IMR-90 (cell line): ENCODE results near the gene SERINC3. TPM values are rescaled to one million over a fixed set of nuclear protein-coding genes. Genes with fewer than 3 reads are reported as not detected.

Experiments
- ATAC-seq: fragments of 200-7000 bp; cut with Tn5 transposase; 2 replicates; pipeline ENCODE4 v1.9.1; 2020; ENCODE audit warnings: low read depth, mild to moderate bottlenecking, moderate library complexity
- BruUV-seq: library from RNA; stranded (reverse); fragments of 400-500 nt; replicated peaks from 2 replicates; lab custom pipeline; 2021; lab: Mats Ljungman, UMichigan
- CTCF ChIA-PET: fragments of 300-600 bp; formaldehyde crosslinking; extraction: SDS; loops from one replicate; lab custom pipeline; 2021; ENCODE audit warnings: antibody characterized with exemption; lab: Yijun Ruan, JAX
- POLR2A ChIA-PET: fragments of 300-600 bp; sonication (Branson Sonifier 250); formaldehyde crosslinking; loops from one replicate; lab custom pipeline; 2022; ENCODE audit warnings: antibody characterized with exemption; ENCODE audit not compliant: unreplicated experiment; lab: Charles Lee
- DNase-seq: peaks from one replicate; pipeline ENCODE4 v3.0.0; 2013
- H2AFZ ChIP-seq: replicated peaks from 2 replicates; pipeline ENCODE3; 2013; ENCODE audit warnings: low read length, mild to moderate bottlenecking; ENCODE audit not compliant: poor library complexity
- H2AK5ac ChIP-seq: 2 replicates; pipeline ENCODE4 v1.6.1; 2013; ENCODE audit warnings: low read depth, low read length, inconsistent platforms
- H2AK9ac ChIP-seq: replicated peaks from 2 replicates; pipeline ENCODE3; 2013; ENCODE audit warnings: mild to moderate bottlenecking, low read depth, low read length, moderate library complexity; ENCODE audit not compliant: poor library complexity
- H2BK120ac ChIP-seq: 2 replicates; pipeline ENCODE4 v1.6.1; 2013; ENCODE audit warnings: low read depth, low read length, inconsistent platforms
- H2BK15ac ChIP-seq: 3 replicates; pipeline ENCODE4 v1.6.1; 2013; ENCODE audit warnings: low read depth, low read length, inconsistent platforms
- H2BK20ac ChIP-seq: 2 replicates; pipeline ENCODE4 v1.6.1; 2013; ENCODE audit warnings: low read depth, mild to moderate bottlenecking, inconsistent platforms, low read length, moderate library complexity
- H2BK5ac ChIP-seq: 2 replicates; pipeline ENCODE4 v1.6.1; 2013; ENCODE audit warnings: mild to moderate bottlenecking, low read depth, low read length, inconsistent platforms; ENCODE audit not compliant: poor library complexity, severe bottlenecking
- H3K14ac ChIP-seq: replicated peaks from 2 replicates; pipeline ENCODE4 v1.6.1; 2013; ENCODE audit warnings: low read depth, low read length, inconsistent platforms
- H3K18ac ChIP-seq: 2 replicates; pipeline ENCODE4 v1.6.1; 2013; ENCODE audit warnings: low read depth, low read length, control low read depth
- H3K23ac ChIP-seq: 2 replicates; pipeline ENCODE4 v1.6.1; 2013; ENCODE audit warnings: low read depth, low read length, inconsistent platforms
- H3K27ac ChIP-seq: 2 replicates; pipeline ENCODE4 v1.5.1; 2013; ENCODE audit warnings: mild to moderate bottlenecking, control low read depth, low read length; ENCODE audit not compliant: insufficient read depth
- H3K27me3 ChIP-seq: 2 replicates; pipeline ENCODE4 v1.6.1; 2013; ENCODE audit warnings: low read length; ENCODE audit not compliant: control insufficient read depth, insufficient read depth
- H3K36me3 ChIP-seq: 2 replicates; pipeline ENCODE4 v1.6.1; 2013; ENCODE audit warnings: low read length, mixed read lengths; ENCODE audit not compliant: control insufficient read depth, insufficient read depth
- H3K4ac ChIP-seq: 2 replicates; pipeline ENCODE4 v1.6.1; 2013; ENCODE audit warnings: low read depth, low read length, inconsistent platforms
- H3K4me1 ChIP-seq: 2 replicates; pipeline ENCODE4 v1.6.1; 2013; ENCODE audit warnings: low read length, mixed read lengths; ENCODE audit not compliant: control insufficient read depth, insufficient read depth
- H3K4me2 ChIP-seq: 2 replicates; pipeline ENCODE4 v1.6.1; 2013; ENCODE audit warnings: low read depth, mild to moderate bottlenecking, control low read depth, low read length, moderate library complexity
- H3K4me3 ChIP-seq: 2 replicates; pipeline ENCODE4 v1.5.1; 2013; ENCODE audit warnings: low read depth, mild to moderate bottlenecking, control low read depth, low read length, moderate library complexity; ENCODE audit not compliant: insufficient read depth
- H3K56ac ChIP-seq: 2 replicates; pipeline ENCODE4 v1.6.1; 2013; ENCODE audit warnings: low read length, inconsistent platforms; ENCODE audit not compliant: insufficient read depth; ENCODE audit errors: extremely low read depth
- H3K79me1 ChIP-seq, 2 experiments: 2 replicates each; pipeline ENCODE4 v1.6.1; 2013; ENCODE audit warnings: low read length in 2 of 2, inconsistent platforms in 1 of 2, low read depth in 1 of 2
- H3K9ac ChIP-seq: 2 replicates; pipeline ENCODE4 v1.6.1; 2013; ENCODE audit warnings: low read depth, low read length, control low read depth
- H3K9me1 ChIP-seq: 2 replicates; pipeline ENCODE4 v1.6.1; 2013; ENCODE audit warnings: low read length, inconsistent platforms; ENCODE audit not compliant: insufficient read depth
- H3K9me3 ChIP-seq: 2 replicates; pipeline ENCODE4 v1.6.1; 2013; ENCODE audit warnings: low read length; ENCODE audit not compliant: control insufficient read depth, insufficient read depth
- H4K20me1 ChIP-seq: 2 replicates; pipeline ENCODE4 v1.6.1; 2013; ENCODE audit warnings: low read length, inconsistent platforms; ENCODE audit not compliant: insufficient read depth
- H4K5ac ChIP-seq: 2 replicates; pipeline ENCODE4 v1.6.1; 2013; ENCODE audit warnings: mild to moderate bottlenecking, low read depth, low read length, control low read depth
- H4K8ac ChIP-seq, 2 experiments: 2 replicates each; pipeline ENCODE4 v1.6.1; 2013; ENCODE audit warnings: low read depth in 2 of 2, low read length in 2 of 2, control low read depth in 1 of 2, inconsistent platforms in 1 of 2
- H4K91ac ChIP-seq: 2 replicates; pipeline ENCODE4 v1.6.1; 2013; ENCODE audit warnings: low read depth, low read length, inconsistent platforms; ENCODE audit not compliant: insufficient read depth
- CTCF ChIP-seq: conservative IDR thresholded peaks from 2 replicates; pipeline ENCODE4 v1.5.1; 2012; ENCODE audit warnings: mild to moderate bottlenecking, low read depth, low read length, improper control_type of control experiment
- MXI1 ChIP-seq: IDR thresholded peaks from 2 replicates; pipeline ENCODE4 v1.6.1; 2012; ENCODE audit warnings: low read depth, mild to moderate bottlenecking, low read length, moderate library complexity, borderline replicate concordance
- POLR2A ChIP-seq: IDR thresholded peaks from 2 replicates; pipeline ENCODE4 v1.6.1; 2012; ENCODE audit warnings: mild to moderate bottlenecking, low read depth, low read length
- SMC3 ChIP-seq: fragments of 150-350 bp; IDR thresholded peaks from 2 replicates; pipeline ENCODE4 v1.6.1; 2016; ENCODE audit warnings: low read depth, mild to moderate bottlenecking, antibody characterized with exemption, low read length, moderate library complexity
- WGBS, 2 experiments: methylation state at CpG; one replicate each; pipeline versions ENCODE4 v1.1.5 to v1.1.7; 2013; ENCODE audit warnings: missing lambda C conversion rate in 2 of 2; ENCODE audit not compliant: insufficient read length in 1 of 2; ENCODE audit errors: extremely low coverage in 2 of 2; 5-methylcytosine and 5-hydroxymethylcytosine counted together
- dilution Hi-C: fragments of 300-500 bp; cut with HindIII; formaldehyde crosslinking; loops from one replicate; pipeline ENCODE4 v1.14.3; 2018; ENCODE audit warnings: low sequenced_read_pairs; ENCODE audit not compliant: unreplicated experiment
- in situ Hi-C: fragments of 300-500 bp; cut with MboI; formaldehyde crosslinking; loops from 3 replicates; pipeline ENCODE4 v1.14.3; 2019; ENCODE audit warnings: low sequenced_read_pairs, inconsistent platforms, mixed read lengths
- intact Hi-C: fragments of 100-400 bp; cut with micrococcal nuclease; formaldehyde crosslinking; loops from 2 replicates; pipeline ENCODE4 v1.10.0; 2022
- polyA plus RNA-seq, 3 experiments: library from polyadenylated mRNA; depleted of rRNA; stranded (reverse); fragments of >200 nt; gene quantifications; 2 replicates each; pipeline ENCODE4 v1.2.3, GENCODE V29; 2012; ENCODE audit warnings: low replicate concordance in 1 of 3
- total RNA-seq: library from RNA; depleted of rRNA; stranded (reverse); fragments of >200 nt; gene quantifications from 2 replicates; pipeline ENCODE4 v1.2.3, GENCODE V29; 2012

Gene SERINC3
- total and polyA plus RNA-seq, 2 of the 4 experiments (the other 2 are of a cell fraction), result 101 to 132 TPM

GRCh38 chr20:44537993-44538392 is 16.1 kb upstream of the SERINC3 start:
- BruUV-seq, result no TSS peak
- H3K4ac ChIP-seq, result no peak overlapping the region
- 0 out of 2 replicates have a peak, but pooled peaks have one; percentile 37 for ATAC-seq
- H2AFZ ChIP-seq, result no peak overlapping the region
- no peak overlapping the region for H4K91ac ChIP-seq
- H2BK120ac ChIP-seq, result no peak overlapping the region
- in situ Hi-C loops, result loop anchor here (10.0 kb wide), 1 partner anchor 67 kb away; no protein-coding TSS in a partner anchor
- no peaks in the 10 kb centered on the region for H3K9me1 ChIP-seq
- CTCF ChIA-PET, result interaction anchor here (1.1 kb wide), 3 partner anchors 15 to 72 kb away, joined by 3 to 4 read pairs (median 3); no protein-coding TSS in a partner anchor
- no peak overlapping the region for H3K56ac ChIP-seq
- H2BK5ac ChIP-seq, result no peak overlapping the region
- no peak overlapping the region for H3K23ac ChIP-seq
- dilution Hi-C loops, result no loop called here
- no CpG with 5 or more reads among the region's 1 CpG for WGBS, 2 experiments
- H2BK15ac ChIP-seq, result no peak overlapping the region
- H3K14ac ChIP-seq, result no peak overlapping the region
- no peak overlapping the region; the same call in 1 of the 2 replicates for H4K5ac ChIP-seq
- DNase-seq, result peak; percentile 38
- H3K79me1 ChIP-seq, result peaks cover 8 to 21% of the 10 kb centered on the region in 2 experiments; a peak in 3 of 4 replicates
- no peaks in the 10 kb centered on the region for H3K36me3 ChIP-seq
- H3K9me3 ChIP-seq, result no peaks in the 10 kb centered on the region
- no peak overlapping the region for H3K18ac ChIP-seq
- no peak overlapping the region for H3K27ac ChIP-seq
- intact Hi-C loops, result no loop called here
- H2AK5ac ChIP-seq, result no peak overlapping the region
- no peak overlapping the region for H3K9ac ChIP-seq
- H2AK9ac ChIP-seq, result no peak overlapping the region
- POLR2A ChIA-PET, result no interaction called here
- no peak overlapping the region for H3K4me3 ChIP-seq
- H2BK20ac ChIP-seq, result no peak overlapping the region
- H3K4me2 ChIP-seq, result no peak overlapping the region
- TF ChIP-seq POLR2A (no peak), CTCF (peak; percentile 33), SMC3 (peak; percentile 11; the same call in 1 of the 2 replicates), MXI1 (no peak)
- no peak overlapping the region for H4K8ac ChIP-seq
- H3K27me3 ChIP-seq, result no peaks in the 10 kb centered on the region
- H3K4me1 ChIP-seq, result no peaks in the 10 kb centered on the region; the same call in 1 of the 2 replicates
- H4K20me1 ChIP-seq, result no peaks in the 10 kb centered on the region
